ENCODE measurements around the gene WDR27. TPM values are rescaled to one million over a fixed set of nuclear protein-coding genes. Genes with fewer than 3 reads are reported as not detected.

WDR27 gene
- total RNA-seq, 1 donor from 2014 or later, result 24.5 TPM

- no peaks in the 10 kb centered on the region for H3K9me3 ChIP-seq (ENCODE audit: control insufficient read depth in 3 of 3, low read length in 3 of 3)
- no peak overlapping the region for H3K27ac ChIP-seq (ENCODE audit: low read depth, low read length)
- no peak overlapping the region for H3K4me3 ChIP-seq (ENCODE audit: low read length in 3 of 3)
- H3K36me3 ChIP-seq (ENCODE audit: control insufficient read depth in 3 of 3, insufficient read depth in 3 of 3, low read length in 3 of 3), result peaks cover 28 to 43% (median 40%) of the 10 kb centered on the region in 3 donors
- no peaks in the 10 kb centered on the region for H3K4me1 ChIP-seq (ENCODE audit: control insufficient read depth in 3 of 3, insufficient read depth in 3 of 3, low read length in 3 of 3)
- no peak overlapping the region for H3K9ac ChIP-seq (ENCODE audit: low read depth in 1 of 3, low read length in 3 of 3)
- H3K27me3 ChIP-seq (ENCODE audit: control insufficient read depth in 3 of 3, insufficient read depth in 3 of 3, low read length in 3 of 3), result no peaks in the 10 kb centered on the region
Observed at GRCh38 chr6:169668203-169668847, 33.5 kb downstream of the WDR27 start.

- peaks cover 31 to 48% (median 41%) of the 10 kb centered on the region in 3 donors for H3K36me3 ChIP-seq (ENCODE audit: control insufficient read depth in 3 of 3, insufficient read depth in 3 of 3, low read length in 3 of 3)
Observed at GRCh38 chr6:169667716-169668115, 34.1 kb downstream of the WDR27 start.

GRCh38 chr6:169666441-169666840 lies 35.4 kb downstream of the WDR27 start:
- H3K9me3 ChIP-seq (ENCODE audit: control insufficient read depth in 3 of 3, low read length in 3 of 3), result no peaks in the 10 kb centered on the region

More at GRCh38 chr6:169667716-169668115, 34.1 kb downstream of the WDR27 start:
- no peak overlapping the region for H3K4me3 ChIP-seq (ENCODE audit: low read length in 3 of 3)
- no peaks in the 10 kb centered on the region for H3K27me3 ChIP-seq (ENCODE audit: control insufficient read depth in 3 of 3, insufficient read depth in 3 of 3, low read length in 3 of 3)
- H3K4me1 ChIP-seq (ENCODE audit: control insufficient read depth in 3 of 3, insufficient read depth in 3 of 3, low read length in 3 of 3), result no peaks in the 10 kb centered on the region
- no peaks in the 10 kb centered on the region for H3K9me3 ChIP-seq (ENCODE audit: control insufficient read depth in 3 of 3, low read length in 3 of 3)
- H3K27ac ChIP-seq (ENCODE audit: low read depth, low read length), result no peak overlapping the region
- H3K9ac ChIP-seq (ENCODE audit: low read depth in 1 of 3, low read length in 3 of 3), result no peak overlapping the region

GRCh38 chr6:169665289-169665688 lies 36.5 kb downstream of the WDR27 start:
- Histone ChIP-seq H3K36me3 (ENCODE audit: control insufficient read depth in 3 of 3, insufficient read depth in 3 of 3, low read length in 3 of 3) (peaks cover 24 to 49% (median 30%) of the 10 kb centered on the region in 3 donors), H3K9ac (ENCODE audit: low read depth in 1 of 3, low read length in 3 of 3) (no peak overlapping the region), H3K4me1 (ENCODE audit: control insufficient read depth in 3 of 3, insufficient read depth in 3 of 3, low read length in 3 of 3) (no peaks in the 10 kb centered on the region), H3K27me3 (ENCODE audit: control insufficient read depth in 3 of 3, insufficient read depth in 3 of 3, low read length in 3 of 3) (no peaks in the 10 kb centered on the region), H3K4me3 (ENCODE audit: low read length in 3 of 3) (no peak overlapping the region), H3K9me3 (ENCODE audit: control insufficient read depth in 3 of 3, low read length in 3 of 3) (no peaks in the 10 kb centered on the region), H3K27ac (ENCODE audit: low read depth, low read length) (no peak overlapping the region)

More at GRCh38 chr6:169666441-169666840, 35.4 kb downstream of the WDR27 start:
- no peaks in the 10 kb centered on the region for H3K4me1 ChIP-seq (ENCODE audit: control insufficient read depth in 3 of 3, insufficient read depth in 3 of 3, low read length in 3 of 3)
- H3K27ac ChIP-seq (ENCODE audit: low read depth, low read length), result no peak overlapping the region
- peaks cover 29 to 55% (median 36%) of the 10 kb centered on the region in 3 donors for H3K36me3 ChIP-seq (ENCODE audit: control insufficient read depth in 3 of 3, insufficient read depth in 3 of 3, low read length in 3 of 3)
- H3K4me3 ChIP-seq (ENCODE audit: low read length in 3 of 3), result no peak overlapping the region
- H3K27me3 ChIP-seq (ENCODE audit: control insufficient read depth in 3 of 3, insufficient read depth in 3 of 3, low read length in 3 of 3), result no peaks in the 10 kb centered on the region
- no peak overlapping the region for H3K9ac ChIP-seq (ENCODE audit: low read depth in 1 of 3, low read length in 3 of 3)

- no peaks in the 10 kb centered on the region for H3K27me3 ChIP-seq (ENCODE audit: control insufficient read depth in 3 of 3, insufficient read depth in 3 of 3, low read length in 3 of 3)
- H3K36me3 ChIP-seq (ENCODE audit: control insufficient read depth in 3 of 3, insufficient read depth in 3 of 3, low read length in 3 of 3), result peaks cover 29 to 54% (median 35%) of the 10 kb centered on the region in 3 donors
- no peak overlapping the region for H3K4me3 ChIP-seq (ENCODE audit: low read length in 3 of 3)
- H3K4me1 ChIP-seq (ENCODE audit: control insufficient read depth in 3 of 3, insufficient read depth in 3 of 3, low read length in 3 of 3), result no peaks in the 10 kb centered on the region
- H3K27ac ChIP-seq (ENCODE audit: low read depth, low read length), result no peak overlapping the region
- H3K9me3 ChIP-seq (ENCODE audit: control insufficient read depth in 3 of 3, low read length in 3 of 3), result no peaks in the 10 kb centered on the region
- H3K9ac ChIP-seq (ENCODE audit: low read depth in 1 of 3, low read length in 3 of 3), result no peak overlapping the region
Observed at GRCh38 chr6:169664227-169664626, 37.6 kb downstream of the WDR27 start.

GRCh38 chr6:169663468-169663867 lies 38.4 kb downstream of the WDR27 start:
- H3K9ac ChIP-seq (ENCODE audit: low read depth in 1 of 3, low read length in 3 of 3), result no peak overlapping the region
- no peak overlapping the region for H3K27ac ChIP-seq (ENCODE audit: low read depth, low read length)
- H3K9me3 ChIP-seq (ENCODE audit: control insufficient read depth in 3 of 3, low read length in 3 of 3), result no peaks in the 10 kb centered on the region
- H3K27me3 ChIP-seq (ENCODE audit: control insufficient read depth in 3 of 3, insufficient read depth in 3 of 3, low read length in 3 of 3), result no peaks in the 10 kb centered on the region
- H3K4me1 ChIP-seq (ENCODE audit: control insufficient read depth in 3 of 3, insufficient read depth in 3 of 3, low read length in 3 of 3), result no peaks in the 10 kb centered on the region
- peaks cover 27 to 56% (median 32%) of the 10 kb centered on the region in 3 donors for H3K36me3 ChIP-seq (ENCODE audit: control insufficient read depth in 3 of 3, insufficient read depth in 3 of 3, low read length in 3 of 3)
- no peak overlapping the region for H3K4me3 ChIP-seq (ENCODE audit: low read length in 3 of 3)

GRCh38 chr6:169661391-169661756 lies 40.5 kb downstream of the WDR27 start:
- H3K4me3 ChIP-seq (ENCODE audit: low read length in 3 of 3), result no peak overlapping the region
- no peak overlapping the region for H3K27ac ChIP-seq (ENCODE audit: low read depth, low read length)
- no peak overlapping the region for H3K9ac ChIP-seq (ENCODE audit: low read depth in 1 of 3, low read length in 3 of 3)
- no peaks in the 10 kb centered on the region for H3K9me3 ChIP-seq (ENCODE audit: control insufficient read depth in 3 of 3, low read length in 3 of 3)
- H3K36me3 ChIP-seq (ENCODE audit: control insufficient read depth in 3 of 3, insufficient read depth in 3 of 3, low read length in 3 of 3), result peaks cover 31 to 58% (median 32%) of the 10 kb centered on the region in 3 donors
- H3K27me3 ChIP-seq (ENCODE audit: control insufficient read depth in 3 of 3, insufficient read depth in 3 of 3, low read length in 3 of 3), result no peaks in the 10 kb centered on the region
- H3K4me1 ChIP-seq (ENCODE audit: control insufficient read depth in 3 of 3, insufficient read depth in 3 of 3, low read length in 3 of 3), result no peaks in the 10 kb centered on the region

- Histone ChIP-seq H3K9ac (ENCODE audit: low read depth in 1 of 3, low read length in 3 of 3) (no peak overlapping the region), H3K27me3 (ENCODE audit: control insufficient read depth in 3 of 3, insufficient read depth in 3 of 3, low read length in 3 of 3) (no peaks in the 10 kb centered on the region), H3K4me1 (ENCODE audit: control insufficient read depth in 3 of 3, insufficient read depth in 3 of 3, low read length in 3 of 3) (no peaks in the 10 kb centered on the region), H3K27ac (ENCODE audit: low read depth, low read length) (no peak overlapping the region), H3K36me3 (ENCODE audit: control insufficient read depth in 3 of 3, insufficient read depth in 3 of 3, low read length in 3 of 3) (peaks cover 28 to 57% (median 31%) of the 10 kb centered on the region in 3 donors), H3K9me3 (ENCODE audit: control insufficient read depth in 3 of 3, low read length in 3 of 3) (no peaks in the 10 kb centered on the region), H3K4me3 (ENCODE audit: low read length in 3 of 3) (no peak overlapping the region)
Observed at GRCh38 chr6:169660751-169661390, 41.0 kb downstream of the WDR27 start.

- Histone ChIP-seq H3K4me1 (ENCODE audit: control insufficient read depth in 3 of 3, insufficient read depth in 3 of 3, low read length in 3 of 3) (peaks cover 0 to 3% (median 2%) of the 10 kb centered on the region in 3 donors), H3K9ac (ENCODE audit: low read depth in 1 of 3, low read length in 3 of 3) (no peak overlapping the region), H3K9me3 (ENCODE audit: control insufficient read depth in 3 of 3, low read length in 3 of 3) (no peaks in the 10 kb centered on the region), H3K27me3 (ENCODE audit: control insufficient read depth in 3 of 3, insufficient read depth in 3 of 3, low read length in 3 of 3) (no peaks in the 10 kb centered on the region), H3K4me3 (ENCODE audit: low read length in 3 of 3) (no peak overlapping the region), H3K36me3 (ENCODE audit: control insufficient read depth in 3 of 3, insufficient read depth in 3 of 3, low read length in 3 of 3) (peaks cover 24 to 54% (median 31%) of the 10 kb centered on the region in 3 donors), H3K27ac (ENCODE audit: low read depth, low read length) (no peak overlapping the region)
Observed at GRCh38 chr6:169659820-169660610, 41.8 kb downstream of the WDR27 start.

- Histone ChIP-seq H3K9ac (ENCODE audit: low read depth in 1 of 3, low read length in 3 of 3) (no peak overlapping the region), H3K4me1 (ENCODE audit: control insufficient read depth in 3 of 3, insufficient read depth in 3 of 3, low read length in 3 of 3) (peaks cover 0 to 5% (median 2%) of the 10 kb centered on the region in 3 donors), H3K36me3 (ENCODE audit: control insufficient read depth in 3 of 3, insufficient read depth in 3 of 3, low read length in 3 of 3) (peaks cover 12 to 37% (median 18%) of the 10 kb centered on the region in 3 donors), H3K9me3 (ENCODE audit: control insufficient read depth in 3 of 3, low read length in 3 of 3) (no peaks in the 10 kb centered on the region), H3K27ac (ENCODE audit: low read depth, low read length) (no peak overlapping the region), H3K27me3 (ENCODE audit: control insufficient read depth in 3 of 3, insufficient read depth in 3 of 3, low read length in 3 of 3) (no peaks in the 10 kb centered on the region), H3K4me3 (ENCODE audit: low read length in 3 of 3) (no peak overlapping the region)
Observed at GRCh38 chr6:169657284-169657610, 44.6 kb downstream of the WDR27 start.
